Neural progenitor cell (in vitro differentiated cells): ENCODE measurements around the gene PCDHA9. TPM values are rescaled to one million over a fixed set of nuclear protein-coding genes. Genes with fewer than 3 reads are reported as not detected.
"Not testable (repeated sequence)": the region's sequence is repeated elsewhere in the genome, so short reads cannot be mapped to it uniquely, and the experiment has no call there.

ENCODE experiments used
- DNase-seq: peaks from one replicate; pipeline ENCODE4 v3.0.0-alpha.2; 2016; ENCODE audit warnings: low spot score
- H2AFZ ChIP-seq: fragments of 200-600 bp; sonication (generic); replicated peaks from 2 replicates; pipeline ENCODE4 v1.6.1; 2016; ENCODE audit warnings: antibody characterized with exemption
- H3F3A ChIP-seq: fragments of 200-600 bp; sonication (generic); 2 replicates; pipeline ENCODE4 v1.6.1; 2016; ENCODE audit warnings: antibody characterized with exemption, low read depth
- H3K27ac ChIP-seq: fragments of 200-600 bp; sonication (generic); 2 replicates; pipeline ENCODE4 v1.5.1; 2016; ENCODE audit warnings: mild to moderate bottlenecking
- H3K27me3 ChIP-seq: fragments of 200-600 bp; sonication (generic); 2 replicates; pipeline ENCODE4 v1.6.1; 2016; ENCODE audit warnings: mild to moderate bottlenecking, moderate library complexity
- H3K36me3 ChIP-seq: fragments of 200-600 bp; sonication (generic); 2 replicates; pipeline ENCODE4 v1.5.1; 2016
- H3K4me1 ChIP-seq: fragments of 200-600 bp; sonication (generic); 2 replicates; pipeline ENCODE4 v1.6.1; 2016; ENCODE audit warnings: mixed run types
- H3K4me2 ChIP-seq: fragments of 200-600 bp; sonication (generic); 2 replicates; pipeline ENCODE4 v1.6.1; 2016
- H3K4me3 ChIP-seq: fragments of 200-600 bp; sonication (generic); 2 replicates; pipeline ENCODE4 v1.5.1; 2016
- H3K79me2 ChIP-seq: fragments of 200-600 bp; sonication (generic); 2 replicates; pipeline ENCODE4 v1.6.1; 2016; ENCODE audit warnings: low read depth
- H3K9ac ChIP-seq: fragments of 200-600 bp; sonication (generic); 2 replicates; pipeline ENCODE4 v1.6.1; 2016
- H3K9me3 ChIP-seq: fragments of 200-600 bp; sonication (generic); 2 replicates; pipeline ENCODE4 v1.5.1; 2016; ENCODE audit warnings: low read depth
- H4K20me1 ChIP-seq: fragments of 200-600 bp; sonication (generic); 2 replicates; pipeline ENCODE4 v1.6.1; 2016; ENCODE audit warnings: low read depth
- H3K27ac Mint-ChIP-seq: 3 replicates; pipeline ENCODE4 v1.8.0; 2021; ENCODE audit warnings: mixed read lengths
- H3K27me3 Mint-ChIP-seq: 2 replicates; pipeline ENCODE4 v1.8.0; 2022; ENCODE audit warnings: low read depth, mild to moderate bottlenecking, inconsistent platforms, moderate library complexity, mixed read lengths; ENCODE audit not compliant: insufficient read depth
- H3K36me3 Mint-ChIP-seq: 3 replicates; pipeline ENCODE4 v1.8.0; 2021; ENCODE audit warnings: mixed read lengths
- H3K4me1 Mint-ChIP-seq: 3 replicates; pipeline ENCODE4 v1.8.0; 2021; ENCODE audit warnings: mixed read lengths
- H3K4me3 Mint-ChIP-seq: 3 replicates; pipeline ENCODE4 v1.8.0; 2021; ENCODE audit warnings: mild to moderate bottlenecking, moderate library complexity, mixed read lengths
- H3K9me3 Mint-ChIP-seq: 3 replicates; pipeline ENCODE4 v1.8.0; 2020; ENCODE audit warnings: mixed read lengths
- CTCF ChIP-seq: fragments of 200-600 bp; sonication (generic); IDR thresholded peaks from 2 replicates; pipeline ENCODE4 v1.5.1; 2017; ENCODE audit warnings: antibody characterized with exemption, mild to moderate bottlenecking
- EZH2 ChIP-seq: fragments of 200-600 bp; sonication (generic); IDR thresholded peaks from 2 replicates; pipeline ENCODE4 v1.6.1; 2017; ENCODE audit warnings: antibody characterized with exemption, mild to moderate bottlenecking, moderate library complexity
- EZH2phosphoT487 ChIP-seq: fragments of 200-600 bp; sonication (generic); IDR thresholded peaks from 2 replicates; pipeline ENCODE4 v1.6.1; 2017; ENCODE audit warnings: antibody characterized with exemption
- total RNA-seq: library from RNA; depleted of rRNA; stranded (reverse); fragments of >200 nt; gene quantifications from 2 replicates; pipeline ENCODE4 v1.2.3, GENCODE V29; 2015; ENCODE audit warnings: low replicate concordance

PCDHA9 gene
- total RNA-seq, 1 donor from 2014 or later = 2.0 TPM

GRCh38 chr5:140823475-140823874 lies 24.7 kb upstream of the PCDHA9 start:
- DNase-seq = no peak
- Histone ChIP-seq H3K9ac (no peak overlapping the region), H3K4me1 (no peaks in the 10 kb centered on the region), H3K4me2 (no peak overlapping the region), H3K36me3 (no peaks in the 10 kb centered on the region), H4K20me1 (no peaks in the 10 kb centered on the region), H2AFZ (no peak overlapping the region), H3K79me2 (no peaks in the 10 kb centered on the region), H3K27ac (no peak overlapping the region), H3K27me3 (no peaks in the 10 kb centered on the region), H3K9me3 (no peaks in the 10 kb centered on the region), H3K4me3 (no peak overlapping the region), H3F3A (no peaks in the 10 kb centered on the region)
- peaks cover 32% of the 10 kb centered on the region for H3K36me3 Mint-ChIP-seq
- no peaks in the 10 kb centered on the region for H3K4me1 Mint-ChIP-seq
- H3K9me3 Mint-ChIP-seq = peaks cover 31% of the 10 kb centered on the region
- H3K27me3 Mint-ChIP-seq = no peaks in the 10 kb centered on the region
- H3K4me3 Mint-ChIP-seq = no peak overlapping the region
- no peak overlapping the region for H3K27ac Mint-ChIP-seq
- TF ChIP-seq EZH2 = no peak
- no peak for TF ChIP-seq CTCF
- no peak for TF ChIP-seq EZH2phosphoT487

- H3F3A ChIP-seq = no peaks in the 10 kb centered on the region
- H3K9me3 ChIP-seq = no peaks in the 10 kb centered on the region
- Mint-ChIP-seq H3K4me3 (peak within 1 kb of the TSS; percentile 81), H3K27ac (no peak within 1 kb of the TSS), H3K4me1 (no peaks in the 10 kb centered on the region), H3K27me3 (no peaks in the 10 kb centered on the region), H3K36me3 (peaks cover 28% of the 10 kb centered on the region), H3K9me3 (peaks cover 46% of the 10 kb centered on the region)
- H3K4me3 ChIP-seq = no peak within 1 kb of the TSS
- no peaks in the 10 kb centered on the region for H3K4me1 ChIP-seq
- peaks cover 6% of the 10 kb centered on the region for H3K36me3 ChIP-seq
- H3K27me3 ChIP-seq = no peaks in the 10 kb centered on the region
- TF ChIP-seq EZH2 (no peak), CTCF (no peak), EZH2phosphoT487 (no peak)
- no peaks in the 10 kb centered on the region for H4K20me1 ChIP-seq
- no peak within 1 kb of the TSS for H2AFZ ChIP-seq
- no peak within 1 kb of the TSS for H3K4me2 ChIP-seq
- H3K79me2 ChIP-seq = no peaks in the 10 kb centered on the region
- H3K9ac ChIP-seq = no peak within 1 kb of the TSS
- no peak within 1 kb of the TSS for H3K27ac ChIP-seq
- DNase-seq = no peak
Observed at GRCh38 chr5:140827704-140828361, 20.3 kb upstream of the PCDHA9 start, which contains the start of gene PCDHA6. Gene PCDHA6 (plus strand): TSS chr5:140827960. CDS start chr5:140828092, 132 bp downstream.

DNA sequence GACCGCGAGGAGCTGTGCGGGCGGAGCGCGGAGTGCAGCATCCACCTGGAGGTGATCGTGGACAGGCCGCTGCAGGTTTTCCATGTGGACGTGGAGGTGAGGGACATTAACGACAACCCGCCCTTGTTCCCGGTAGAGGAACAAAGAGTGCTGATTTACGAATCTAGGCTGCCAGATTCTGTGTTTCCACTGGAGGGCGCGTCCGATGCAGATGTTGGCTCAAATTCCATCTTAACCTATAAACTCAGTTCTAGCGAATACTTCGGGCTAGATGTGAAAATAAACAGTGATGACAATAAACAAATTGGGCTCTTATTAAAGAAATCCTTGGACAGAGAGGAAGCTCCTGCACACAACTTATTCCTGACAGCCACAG lies 19.8 kb upstream of the PCDHA9 start:
- Histone ChIP-seq H3K79me2 (no peaks in the 10 kb centered on the region), H3K4me3 (no peak overlapping the region), H3K27me3 (no peaks in the 10 kb centered on the region), H3K27ac (no peak overlapping the region), H3K9me3 (no peaks in the 10 kb centered on the region), H3K4me2 (no peak overlapping the region), H3F3A (no peaks in the 10 kb centered on the region), H3K4me1 (no peaks in the 10 kb centered on the region), H4K20me1 (no peaks in the 10 kb centered on the region), H2AFZ (no peak overlapping the region), H3K9ac (no peak overlapping the region), H3K36me3 (peaks cover 6% of the 10 kb centered on the region)
- H3K27ac Mint-ChIP-seq = no peak overlapping the region
- no peaks in the 10 kb centered on the region for H3K27me3 Mint-ChIP-seq
- DNase-seq = no peak
- H3K36me3 Mint-ChIP-seq = peaks cover 32% of the 10 kb centered on the region
- H3K4me3 Mint-ChIP-seq = peak overlapping the region; percentile 81
- no peaks in the 10 kb centered on the region for H3K4me1 Mint-ChIP-seq
- TF ChIP-seq CTCF (no peak), EZH2phosphoT487 (no peak)
- peaks cover 48% of the 10 kb centered on the region for H3K9me3 Mint-ChIP-seq

- not testable (repeated sequence) for H3K27me3 ChIP-seq, H3F3A ChIP-seq, H4K20me1 ChIP-seq, H3K4me1 Mint-ChIP-seq, H3K9ac ChIP-seq, H3K4me1 ChIP-seq, H3K4me2 ChIP-seq, DNase-seq, H3K9me3 ChIP-seq, H3K4me3 ChIP-seq, H3K27ac ChIP-seq, H3K27me3 Mint-ChIP-seq, H2AFZ ChIP-seq, H3K4me3 Mint-ChIP-seq, H3K27ac Mint-ChIP-seq, H3K79me2 ChIP-seq
- peaks cover 35% of the 10 kb centered on the region for H3K36me3 Mint-ChIP-seq
- H3K9me3 Mint-ChIP-seq = peaks cover 54% of the 10 kb centered on the region
- H3K36me3 ChIP-seq = peaks cover 11% of the 10 kb centered on the region
Observed at GRCh38 chr5:140829511-140830501, 18.4 kb upstream of the PCDHA9 start.
